HEK293 (cell line): ENCODE measurements around the gene MYBBP1A.

Source experiments
- ATF2 ChIP-seq: fragments of 450-650 bp; formaldehyde crosslinking; IDR thresholded peaks from 2 replicates; pipeline ENCODE4 v1.5.1; 2016; ENCODE audit warnings: missing biosample characterization, missing genetic modification characterization, low read depth
- CTCF ChIP-seq: fragments of 450-650 bp; formaldehyde crosslinking; IDR thresholded peaks from 2 replicates; pipeline ENCODE4 v1.5.1; 2016; ENCODE audit warnings: missing biosample characterization, missing genetic modification characterization
- KLF9 ChIP-seq: fragments of 450-650 bp; formaldehyde crosslinking; IDR thresholded peaks from 2 replicates; pipeline ENCODE4 v1.5.1; 2016; ENCODE audit warnings: missing biosample characterization, missing genetic modification characterization, low read depth
- PATZ1 ChIP-seq: fragments of 450-650 bp; formaldehyde crosslinking; IDR thresholded peaks from 2 replicates; pipeline ENCODE4 v1.5.1; 2016; ENCODE audit warnings: missing biosample characterization, missing genetic modification characterization
- ZBTB17 ChIP-seq: fragments of 450-650 bp; formaldehyde crosslinking; IDR thresholded peaks from 2 replicates; pipeline ENCODE4 v1.5.1; 2016; ENCODE audit warnings: missing biosample characterization, missing genetic modification characterization
- ZNF362 ChIP-seq: fragments of 450-650 bp; formaldehyde crosslinking; IDR thresholded peaks from 2 replicates; pipeline ENCODE4 v1.5.1; 2016; ENCODE audit warnings: missing biosample characterization, missing genetic modification characterization
- ZNF449 ChIP-seq: fragments of 450-650 bp; formaldehyde crosslinking; IDR thresholded peaks from 2 replicates; pipeline ENCODE4 v1.5.1; 2017; ENCODE audit warnings: missing biosample characterization, mild to moderate bottlenecking, missing genetic modification characterization, moderate library complexity
- ZSCAN30 ChIP-seq: fragments of 450-650 bp; IDR thresholded peaks from 2 replicates; pipeline ENCODE4 v1.5.1; 2018; ENCODE audit warnings: missing biosample characterization, mild to moderate bottlenecking, missing genetic modification characterization, moderate library complexity

- no peak for TF ChIP-seq KLF9 (tag by site-specific recombination)
- no peak for TF ChIP-seq CTCF
- TF ChIP-seq PATZ1 (tag by site-specific recombination), result no peak
- TF ChIP-seq ATF2, result no peak
- no peak for TF ChIP-seq ZNF449 (tag by site-specific recombination)
- no peak for TF ChIP-seq ZSCAN30
- no peak for TF ChIP-seq ZBTB17 (tag by site-specific recombination)
- no peak for TF ChIP-seq ZNF362 (tag by site-specific recombination)
These were observed 14.4 kb downstream of the MYBBP1A start for GRCh38 chr17:4540687-4541327.
